AG20443 (cell line): ENCODE results near the gene ZNF207.
"Not testable (repeated sequence)": the region's sequence is repeated elsewhere in the genome, so short reads cannot be mapped to it uniquely, and the experiment has no call there.

Experiments
- DNase-seq: peaks from one replicate; pipeline ENCODE4 v3.0.0; 2012; ENCODE audit warnings: low spot score, mixed read lengths

Gene ZNF207

GRCh38 chr17:32388128-32388527, 38.2 kb downstream of the ZNF207 start:
- not testable (repeated sequence) for DNase-seq

- DNase-seq: no peak
Measured at GRCh38 chr17:32388613-32389459, 38.9 kb downstream of the ZNF207 start.

GRCh38 chr17:32393904-32394303, 43.9 kb downstream of the ZNF207 start:
- no peak for DNase-seq

GRCh38 chr17:32396343-32396742, 46.4 kb downstream of the ZNF207 start:
- DNase-seq: no peak

- no peak for DNase-seq
Measured at GRCh38 chr17:32398946-32399345, 49.0 kb downstream of the ZNF207 start.

- DNase-seq: not testable (repeated sequence)
Measured at GRCh38 chr17:32410085-32410484, 60.1 kb downstream of the ZNF207 start.

GRCh38 chr17:32426894-32427293, 76.9 kb downstream of the ZNF207 start:
- DNase-seq: no peak

GRCh38 chr17:32429598-32429997, 79.6 kb downstream of the ZNF207 start:
- no peak for DNase-seq
